Smooth muscle cell (in vitro differentiated cells): Measurements from ENCODE around the gene TULP4. TPM values are rescaled to one million over a fixed set of nuclear protein-coding genes. Genes with fewer than 3 reads are reported as not detected.

ENCODE experiments used
- DNase-seq: peaks from one replicate; lab custom pipeline; 2025; ENCODE audit not compliant: unreplicated experiment; lab: John Stamatoyannopoulos, UW
- H2AFZ ChIP-seq: fragments of 200-600 bp; sonication (generic); 2 replicates; pipeline ENCODE4 v1.6.0; 2016; ENCODE audit warnings: antibody characterized with exemption, low read depth, mild to moderate bottlenecking
- H3F3A ChIP-seq: fragments of 200-600 bp; sonication (generic); 2 replicates; pipeline ENCODE4 v1.6.0; 2017; ENCODE audit warnings: antibody characterized with exemption, low read depth
- H3K27ac ChIP-seq: fragments of 200-600 bp; sonication (generic); 2 replicates; pipeline ENCODE4 v1.5.1; 2016; ENCODE audit warnings: low read depth, mild to moderate bottlenecking
- H3K27me3 ChIP-seq: fragments of 200-600 bp; sonication (generic); 2 replicates; pipeline ENCODE4 v1.6.1; 2016; ENCODE audit warnings: low read depth, mild to moderate bottlenecking
- H3K36me3 ChIP-seq: fragments of 200-600 bp; sonication (generic); 2 replicates; pipeline ENCODE4 v1.5.1; 2016; ENCODE audit warnings: low read depth
- H3K4me1 ChIP-seq: fragments of 200-600 bp; sonication (generic); 2 replicates; pipeline ENCODE4 v1.5.1; 2016; ENCODE audit warnings: low read depth
- H3K4me2 ChIP-seq: fragments of 200-600 bp; sonication (generic); 2 replicates; pipeline ENCODE4 v1.6.0; 2016; ENCODE audit warnings: mild to moderate bottlenecking
- H3K4me3 ChIP-seq: fragments of 200-600 bp; sonication (generic); 2 replicates; pipeline ENCODE4 v1.5.1; 2016; ENCODE audit warnings: mild to moderate bottlenecking
- H3K79me2 ChIP-seq: fragments of 200-600 bp; sonication (generic); 2 replicates; pipeline ENCODE4 v1.6.0; 2016; ENCODE audit warnings: low read depth, mild to moderate bottlenecking
- H3K9ac ChIP-seq: fragments of 200-600 bp; sonication (generic); 2 replicates; pipeline ENCODE4 v1.6.0; 2016; ENCODE audit warnings: low read depth
- H3K9me3 ChIP-seq: fragments of 200-600 bp; sonication (generic); replicated peaks from 2 replicates; pipeline ENCODE4 v1.5.1; 2016; ENCODE audit warnings: low read depth
- H4K20me1 ChIP-seq: fragments of 200-600 bp; sonication (generic); 2 replicates; pipeline ENCODE4 v1.6.0; 2016; ENCODE audit warnings: low read depth
- CTCF ChIP-seq: fragments of 200-600 bp; sonication (generic); IDR thresholded peaks from 2 replicates; pipeline ENCODE4 v1.5.1; 2017; ENCODE audit warnings: borderline replicate concordance, mild to moderate bottlenecking, antibody characterized with exemption; ENCODE audit not compliant: insufficient read depth, poor library complexity, severe bottlenecking
- WGBS: methylation state at CpG from one replicate; pipeline ENCODE4 v1.1.7; 2016; ENCODE audit warnings: low lambda C conversion rate; 5-methylcytosine and 5-hydroxymethylcytosine counted together
- polyA plus RNA-seq: library from polyadenylated mRNA; unstranded; fragments of >200 nt; fragmentation: Nextera tagmentation; extraction: Ambion mirVana; gene quantifications from 2 replicates; pipeline ENCODE4 v1.2.1, GENCODE V29; 2016
- total RNA-seq: library from RNA; depleted of rRNA; stranded (reverse); fragments of >200 nt; gene quantifications from 2 replicates; pipeline ENCODE4 v1.2.3, GENCODE V29; 2014

TULP4 gene
- total and polyA plus RNA-seq, 2 experiments from 2014 or later: 16.1 to 85.0 TPM

DNA sequence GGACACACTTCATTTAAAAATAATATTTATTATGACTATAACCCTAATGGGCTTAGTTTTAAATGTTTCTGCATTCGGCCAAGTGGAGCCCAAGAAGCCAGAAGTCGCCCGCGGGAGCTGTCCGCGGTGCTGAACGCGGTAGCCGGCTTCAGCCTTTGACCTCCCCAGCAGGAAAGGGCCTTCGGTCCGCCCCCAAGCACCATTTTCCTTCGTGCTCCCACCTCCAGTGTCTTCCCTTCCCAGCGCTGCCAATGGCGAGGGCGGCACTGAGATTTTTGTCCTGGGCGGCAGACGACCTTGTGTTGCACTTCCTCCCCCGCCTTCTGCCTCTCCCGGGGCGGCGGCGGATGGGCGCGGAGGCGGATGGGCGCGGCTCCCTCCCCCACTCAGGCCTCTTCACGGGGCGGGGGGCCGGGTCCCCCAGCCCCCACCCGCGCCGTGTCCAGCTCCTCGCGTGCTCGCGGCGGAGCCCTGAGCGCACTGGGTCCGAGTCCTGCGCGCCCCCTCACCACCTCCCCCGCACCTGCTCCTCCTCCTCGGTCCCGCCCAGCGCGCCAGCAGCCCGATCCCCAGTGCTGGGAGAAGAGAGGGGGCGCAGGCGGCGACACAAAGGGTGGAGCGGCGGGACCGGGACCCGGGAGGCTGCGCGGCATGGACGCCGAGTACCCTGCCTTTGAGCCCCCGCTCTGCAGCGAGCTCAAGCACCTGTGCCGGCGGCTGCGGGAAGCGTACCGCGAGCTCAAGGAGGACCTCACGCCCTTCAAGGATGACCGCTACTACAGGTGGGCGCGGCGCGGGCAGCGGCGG is 224.0 kb downstream of the TULP4 start:
- Histone ChIP-seq H3K27ac (no peak overlapping the region), H3K9ac (no peak overlapping the region), H4K20me1 (no peaks in the 10 kb centered on the region), H2AFZ (no peak overlapping the region), H3K4me2 (peak overlapping the region; percentile 97), H3K4me1 (no peaks in the 10 kb centered on the region), H3K27me3 (peaks cover 26% of the 10 kb centered on the region), H3K4me3 (peak overlapping the region; percentile 66), H3K36me3 (no peaks in the 10 kb centered on the region), H3K79me2 (no peaks in the 10 kb centered on the region), H3K9me3 (no peaks in the 10 kb centered on the region), H3F3A (peaks cover 9% of the 10 kb centered on the region)
- WGBS: under 1% methylated on average over 49 of the region's 75 CpGs
- peak; percentile 54 for DNase-seq
- TF ChIP-seq CTCF: no peak

DNA sequence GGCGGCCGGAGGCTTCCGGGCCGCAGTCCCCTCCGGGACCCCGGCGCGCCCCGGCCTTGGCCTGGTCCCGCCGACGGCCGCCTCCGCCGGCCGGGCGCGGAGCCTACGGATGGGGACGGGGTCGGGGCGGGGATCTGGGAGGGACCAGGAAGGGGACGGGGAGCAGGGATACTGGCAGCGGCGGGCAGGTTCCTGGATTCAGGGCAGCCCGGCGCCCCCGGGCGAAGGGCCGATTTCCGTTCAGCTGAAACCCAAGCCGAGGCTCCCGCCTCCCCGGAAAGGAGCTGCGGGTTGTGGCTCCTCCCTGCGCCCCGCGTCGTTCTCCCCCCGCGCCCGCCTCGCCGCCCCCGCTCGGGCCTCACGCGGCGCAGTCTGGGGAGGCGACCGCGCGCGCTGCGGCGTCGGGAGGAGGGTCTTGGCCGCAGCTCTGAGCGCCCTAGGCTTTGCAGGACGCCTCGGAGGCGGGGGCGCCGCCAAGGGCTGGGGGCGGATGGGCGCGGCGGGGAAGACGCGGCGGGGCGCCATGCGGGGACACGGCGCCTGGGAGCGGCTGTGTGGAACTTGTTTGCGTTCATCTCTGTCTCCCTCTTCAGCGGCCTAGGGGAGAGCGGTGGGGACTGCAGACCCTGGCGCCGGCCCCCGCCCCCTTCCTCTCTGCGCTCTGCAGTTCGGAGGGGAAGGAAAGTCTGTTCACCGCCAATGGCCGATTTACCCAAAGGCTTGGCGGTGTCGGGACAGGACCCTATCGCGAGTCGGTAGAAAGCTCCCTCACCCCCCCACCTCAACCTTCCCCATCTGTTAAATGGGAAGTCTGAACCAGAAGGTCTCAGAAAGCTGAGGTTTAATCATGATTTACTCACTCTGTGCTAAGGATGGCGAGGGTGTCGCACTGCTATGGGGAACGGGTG is 224.9 kb downstream of the TULP4 start:
- H3K9ac ChIP-seq: no peak overlapping the region
- H3K27me3 ChIP-seq: peaks cover 26% of the 10 kb centered on the region
- 14% methylated on average over 17 of the region's 94 CpGs for WGBS
- H3K27ac ChIP-seq: no peak overlapping the region
- peak overlapping the region; percentile 66 for H3K4me3 ChIP-seq
- H3K79me2 ChIP-seq: no peaks in the 10 kb centered on the region
- peaks cover 9% of the 10 kb centered on the region for H3F3A ChIP-seq
- H3K4me1 ChIP-seq: no peaks in the 10 kb centered on the region
- TF ChIP-seq CTCF: no peak
- peak overlapping the region; percentile 97 for H3K4me2 ChIP-seq
- H3K9me3 ChIP-seq: no peaks in the 10 kb centered on the region
- no peak overlapping the region for H2AFZ ChIP-seq
- H4K20me1 ChIP-seq: no peaks in the 10 kb centered on the region
- H3K36me3 ChIP-seq: no peaks in the 10 kb centered on the region
- no peak for DNase-seq

GRCh38 chr6:158538741-158539140 is 226.5 kb downstream of the TULP4 start:
- Histone ChIP-seq H3K9ac (no peak overlapping the region), H3K9me3 (no peaks in the 10 kb centered on the region), H3K4me1 (no peaks in the 10 kb centered on the region), H3K27ac (no peak overlapping the region), H3K27me3 (peaks cover 26% of the 10 kb centered on the region), H3K4me3 (no peak overlapping the region), H4K20me1 (no peaks in the 10 kb centered on the region), H3K36me3 (no peaks in the 10 kb centered on the region), H2AFZ (no peak overlapping the region), H3F3A (peaks cover 9% of the 10 kb centered on the region), H3K4me2 (no peak overlapping the region), H3K79me2 (no peaks in the 10 kb centered on the region)
- 64% methylated on average over 2 of the region's 2 CpGs for WGBS
- DNase-seq: no peak
- TF ChIP-seq CTCF: no peak
